Activated T-cell treated with anti-CD3 and anti-CD28 coated beads, Interleukin-2, amount 50 U/mL, for 72 hours (primary cell): ENCODE data around the gene MYRIP. TPM values are rescaled to one million over a fixed set of nuclear protein-coding genes. Genes with fewer than 3 reads are reported as not detected.
"Not testable (repeated sequence)": the region's sequence is repeated elsewhere in the genome, so short reads cannot be mapped to it uniquely, and the experiment has no call there.

Source experiments
- ATAC-seq, 2 donors: fragments of 150-1000 bp; cut with Tn5 transposase; replicated peaks in 1 of 2; 2 replicates each; pipeline ENCODE4 v1.10.0; 2021; ENCODE audit warnings: moderate library complexity in 2 of 2, mild to moderate bottlenecking in 1 of 2
- DNase-seq, 2 donors: peaks; one replicate each; pipeline ENCODE4 v3.0.0; 2021 to 2022; ENCODE audit warnings: mixed read lengths in 1 of 2
- H3K27ac Mint-ChIP-seq: one replicate; pipeline ENCODE4 v1.8.0; 2022; ENCODE audit warnings: mild to moderate bottlenecking, moderate library complexity, mixed read lengths
- H3K27me3 Mint-ChIP-seq: one replicate; pipeline ENCODE4 v1.8.0; 2022; ENCODE audit warnings: low read depth, mixed read lengths
- H3K36me3 Mint-ChIP-seq, 2 donors: one replicate each; pipeline ENCODE4 v1.8.0; 2022; ENCODE audit warnings: mixed read lengths in 2 of 2, mild to moderate bottlenecking in 1 of 2; ENCODE audit not compliant: insufficient read depth in 2 of 2
- H3K4me1 Mint-ChIP-seq: one replicate; pipeline ENCODE4 v1.8.0; 2022; ENCODE audit warnings: low read depth, mixed read lengths
- H3K4me3 Mint-ChIP-seq, 2 donors: one replicate each; pipeline ENCODE4 v1.8.0; 2022; ENCODE audit warnings: mild to moderate bottlenecking in 2 of 2, mixed read lengths in 2 of 2, moderate library complexity in 2 of 2
- H3K9me3 Mint-ChIP-seq, 2 donors: one replicate each; pipeline ENCODE4 v1.8.0; 2022; ENCODE audit warnings: mixed read lengths in 2 of 2
- total RNA-seq, 2 donors: library from RNA; stranded (reverse); gene quantifications; one replicate each; pipeline ENCODE4 v1.2.3, GENCODE V29; 2022

MYRIP gene
- not detected for total RNA-seq

- Mint-ChIP-seq H3K27ac (no peak within 1 kb of the TSS), H3K36me3 (peaks cover 0 to 6% of the 10 kb centered on the region in 2 donors), H3K27me3 (peaks cover 71% of the 10 kb centered on the region), H3K4me1 (peaks cover 19% of the 10 kb centered on the region), H3K9me3 (no peaks in the 10 kb centered on the region), H3K4me3 (peak within 1 kb of the TSS; percentile 84 to 85)
- ATAC-seq (peak; percentile 68 to 70), DNase-seq (peak in 1 of 2 donors; percentile 18)
These were observed at the start of gene MYRIP for GRCh38 chr3:39809181-39809994. TSS of gene MYRIP (plus strand) at chr3:39809609. CDS start at chr3:39900817, 91,208 bp downstream.

GRCh38 chr3:39760325-39760724 lies 49.1 kb upstream of the MYRIP start:
- Mint-ChIP-seq H3K27me3 (peaks cover 15% of the 10 kb centered on the region), H3K4me3 (no peak overlapping the region), H3K36me3 (no peaks in the 10 kb centered on the region), H3K4me1 (no peaks in the 10 kb centered on the region), H3K27ac (no peak overlapping the region), H3K9me3 (no peaks in the 10 kb centered on the region)
- DNase-seq (no peak), ATAC-seq (no peak)

GRCh38 chr3:39762537-39763070 lies 46.8 kb upstream of the MYRIP start:
- no peak overlapping the region for H3K4me3 Mint-ChIP-seq
- H3K27ac Mint-ChIP-seq = no peak overlapping the region
- H3K27me3 Mint-ChIP-seq = peaks cover 15% of the 10 kb centered on the region
- no peak for DNase-seq
- H3K9me3 Mint-ChIP-seq = no peaks in the 10 kb centered on the region
- no peak for ATAC-seq
- H3K4me1 Mint-ChIP-seq = no peaks in the 10 kb centered on the region
- no peaks in the 10 kb centered on the region for H3K36me3 Mint-ChIP-seq

- Mint-ChIP-seq H3K4me3 (no peak overlapping the region), H3K4me1 (no peaks in the 10 kb centered on the region), H3K36me3 (no peaks in the 10 kb centered on the region), H3K27me3 (peaks cover 15% of the 10 kb centered on the region), H3K9me3 (no peaks in the 10 kb centered on the region), H3K27ac (no peak overlapping the region)
- no peak for ATAC-seq
- DNase-seq = no peak
These were observed 46.0 kb upstream of the MYRIP start for GRCh38 chr3:39763390-39763789.

GRCh38 chr3:39765575-39765974 lies 43.8 kb upstream of the MYRIP start:
- Mint-ChIP-seq H3K27me3 (peaks cover 15% of the 10 kb centered on the region), H3K4me1 (no peaks in the 10 kb centered on the region), H3K9me3 (no peaks in the 10 kb centered on the region), H3K27ac (no peak overlapping the region), H3K4me3 (no peak overlapping the region), H3K36me3 (no peaks in the 10 kb centered on the region)
- ATAC-seq (no peak), DNase-seq (no peak)

- Mint-ChIP-seq H3K4me3 (no peak overlapping the region), H3K36me3 (no peaks in the 10 kb centered on the region), H3K27ac (no peak overlapping the region), H3K27me3 (peaks cover 8% of the 10 kb centered on the region), H3K9me3 (no peaks in the 10 kb centered on the region), H3K4me1 (no peaks in the 10 kb centered on the region)
- no peak for ATAC-seq
- no peak for DNase-seq
These were observed 43.0 kb upstream of the MYRIP start for GRCh38 chr3:39766433-39766832.

GRCh38 chr3:39766909-39767308 lies 42.5 kb upstream of the MYRIP start:
- not testable (repeated sequence) for H3K27me3 Mint-ChIP-seq, ATAC-seq, H3K36me3 Mint-ChIP-seq, H3K27ac Mint-ChIP-seq, DNase-seq, H3K4me1 Mint-ChIP-seq, H3K4me3 Mint-ChIP-seq, H3K9me3 Mint-ChIP-seq

- not testable (repeated sequence) for H3K9me3 Mint-ChIP-seq, H3K4me3 Mint-ChIP-seq, DNase-seq, H3K27me3 Mint-ChIP-seq, H3K4me1 Mint-ChIP-seq, ATAC-seq, H3K27ac Mint-ChIP-seq, H3K36me3 Mint-ChIP-seq
These were observed 31.2 kb upstream of the MYRIP start for GRCh38 chr3:39778168-39778567.

- Mint-ChIP-seq H3K27ac (no peak overlapping the region), H3K4me1 (no peaks in the 10 kb centered on the region), H3K4me3 (no peak overlapping the region), H3K27me3 (no peaks in the 10 kb centered on the region), H3K36me3 (no peaks in the 10 kb centered on the region), H3K9me3 (peaks cover 0 to 6% of the 10 kb centered on the region in 2 donors)
- DNase-seq (no peak), ATAC-seq (no peak)
These were observed 29.7 kb upstream of the MYRIP start for GRCh38 chr3:39779511-39780230.

- H3K27ac Mint-ChIP-seq = no peak overlapping the region
- no peaks in the 10 kb centered on the region for H3K4me1 Mint-ChIP-seq
- H3K27me3 Mint-ChIP-seq = no peaks in the 10 kb centered on the region
- DNase-seq = no peak
- peaks cover 0 to 6% of the 10 kb centered on the region in 2 donors for H3K9me3 Mint-ChIP-seq
- no peaks in the 10 kb centered on the region for H3K36me3 Mint-ChIP-seq
- H3K4me3 Mint-ChIP-seq = no peak overlapping the region
- ATAC-seq = no peak
These were observed 29.1 kb upstream of the MYRIP start for GRCh38 chr3:39780352-39780751.

GRCh38 chr3:39781025-39781424 lies 28.4 kb upstream of the MYRIP start:
- Mint-ChIP-seq H3K27me3 (no peaks in the 10 kb centered on the region), H3K4me1 (no peaks in the 10 kb centered on the region), H3K4me3 (no peak overlapping the region), H3K9me3 (peaks cover 0 to 6% of the 10 kb centered on the region in 2 donors), H3K36me3 (no peaks in the 10 kb centered on the region), H3K27ac (no peak overlapping the region)
- DNase-seq (no peak), ATAC-seq (no peak)

GRCh38 chr3:39781632-39782031 lies 27.8 kb upstream of the MYRIP start:
- Mint-ChIP-seq H3K4me3 (no peak overlapping the region), H3K27me3 (no peaks in the 10 kb centered on the region), H3K9me3 (peaks cover 0 to 6% of the 10 kb centered on the region in 2 donors), H3K27ac (no peak overlapping the region), H3K36me3 (no peaks in the 10 kb centered on the region), H3K4me1 (no peaks in the 10 kb centered on the region)
- DNase-seq (no peak), ATAC-seq (no peak)

GRCh38 chr3:39783680-39784079 lies 25.7 kb upstream of the MYRIP start:
- no peaks in the 10 kb centered on the region for H3K27me3 Mint-ChIP-seq
- no peak overlapping the region for H3K4me3 Mint-ChIP-seq
- peaks cover 0 to 2% of the 10 kb centered on the region in 2 donors for H3K9me3 Mint-ChIP-seq
- ATAC-seq (no peak), DNase-seq (no peak)
- no peak overlapping the region for H3K27ac Mint-ChIP-seq
- no peaks in the 10 kb centered on the region for H3K36me3 Mint-ChIP-seq
- no peaks in the 10 kb centered on the region for H3K4me1 Mint-ChIP-seq
